HG02852 (cell line): ENCODE measurements around the gene MOK.
"Not testable (repeated sequence)": the region's sequence is repeated elsewhere in the genome, so short reads cannot be mapped to it uniquely, and the experiment has no call there.

Experiments
- ATAC-seq: cut with Tn5 transposase; IDR thresholded peaks from one replicate; pipeline ENCODE4 v1.9.1; 2021; ENCODE audit warnings: mild to moderate bottlenecking, moderate library complexity; ENCODE audit not compliant: unreplicated experiment

MOK gene

GRCh38 chr14:102304611-102305506, at the start of gene MOK:
Gene MOK (minus strand): TSS chr14:102305164. CDS start chr14:102304968, 196 bp downstream.
- peak; percentile 97 for ATAC-seq

GRCh38 chr14:102353126-102353619, 48.2 kb upstream of the MOK start:
- no peak for ATAC-seq

GRCh38 chr14:102352213-102352612, 47.2 kb upstream of the MOK start:
- no peak for ATAC-seq

- not testable (repeated sequence) for ATAC-seq
Observed at GRCh38 chr14:102351593-102351992, 46.6 kb upstream of the MOK start.

GRCh38 chr14:102351023-102351422, 46.1 kb upstream of the MOK start:
- ATAC-seq: no peak

- ATAC-seq: no peak
Observed at GRCh38 chr14:102348376-102348775, 43.4 kb upstream of the MOK start.

- no peak for ATAC-seq
Observed at GRCh38 chr14:102346645-102347044, 41.7 kb upstream of the MOK start.

GRCh38 chr14:102345232-102345631, 40.3 kb upstream of the MOK start:
- ATAC-seq: no peak

GRCh38 chr14:102344485-102344884, 39.5 kb upstream of the MOK start:
- ATAC-seq: no peak

GRCh38 chr14:102344084-102344483, 39.1 kb upstream of the MOK start:
- no peak for ATAC-seq

GRCh38 chr14:102342238-102342637, 37.3 kb upstream of the MOK start:
- ATAC-seq: no peak

- ATAC-seq: no peak
Observed at GRCh38 chr14:102341566-102341965, 36.6 kb upstream of the MOK start.

- no peak for ATAC-seq
Observed at GRCh38 chr14:102338724-102339123, 33.8 kb upstream of the MOK start.

GRCh38 chr14:102335163-102335562, 30.2 kb upstream of the MOK start:
- ATAC-seq: no peak

GRCh38 chr14:102333795-102334705, 29.1 kb upstream of the MOK start:
- no peak for ATAC-seq

GRCh38 chr14:102333390-102333789, 28.4 kb upstream of the MOK start:
- ATAC-seq: no peak

- no peak for ATAC-seq
Observed at GRCh38 chr14:102330806-102331205, 25.8 kb upstream of the MOK start.

- not testable (repeated sequence) for ATAC-seq
Observed at GRCh38 chr14:102329381-102329780, 24.4 kb upstream of the MOK start.

GRCh38 chr14:102326583-102326982, 21.6 kb upstream of the MOK start:
- no peak for ATAC-seq

GRCh38 chr14:102325791-102326345, 20.9 kb upstream of the MOK start:
- no peak for ATAC-seq

- no peak for ATAC-seq
Observed at GRCh38 chr14:102323102-102323501, 18.1 kb upstream of the MOK start.
